HG03342 (cell line): Measurements from ENCODE around the gene GPBP1L1.

Experiments used
- ATAC-seq: cut with Tn5 transposase; IDR thresholded peaks from one replicate; pipeline ENCODE4 v1.9.1; 2021; ENCODE audit warnings: mild to moderate bottlenecking, moderate library complexity; ENCODE audit not compliant: unreplicated experiment

The GPBP1L1 gene

GRCh38 chr1:45643978-45644377 lies 42.4 kb downstream of the GPBP1L1 start:
- no peak for ATAC-seq

- ATAC-seq: no peak
Measured at GRCh38 chr1:45643321-45643720, 43.0 kb downstream of the GPBP1L1 start.

DNA sequence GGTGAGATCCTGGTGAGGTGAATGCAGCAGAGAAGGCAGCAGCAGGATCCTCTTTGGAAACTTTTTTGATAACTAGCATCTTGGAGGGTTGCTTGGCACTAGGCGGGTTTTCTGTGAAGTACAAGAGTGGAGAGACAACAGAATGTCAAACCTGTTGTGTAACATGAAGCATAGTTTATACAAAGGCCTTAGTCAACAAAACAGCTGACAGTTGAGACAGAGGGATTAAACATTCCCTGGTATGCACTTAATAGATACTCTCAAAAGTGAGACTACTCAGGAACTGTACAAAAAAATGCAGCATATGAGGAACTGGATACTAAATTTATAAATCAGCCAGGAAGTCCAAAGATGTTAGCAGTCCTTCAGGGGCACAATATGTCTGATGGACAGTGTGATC lies 46.0 kb downstream of the GPBP1L1 start:
- ATAC-seq: no peak

DNA sequence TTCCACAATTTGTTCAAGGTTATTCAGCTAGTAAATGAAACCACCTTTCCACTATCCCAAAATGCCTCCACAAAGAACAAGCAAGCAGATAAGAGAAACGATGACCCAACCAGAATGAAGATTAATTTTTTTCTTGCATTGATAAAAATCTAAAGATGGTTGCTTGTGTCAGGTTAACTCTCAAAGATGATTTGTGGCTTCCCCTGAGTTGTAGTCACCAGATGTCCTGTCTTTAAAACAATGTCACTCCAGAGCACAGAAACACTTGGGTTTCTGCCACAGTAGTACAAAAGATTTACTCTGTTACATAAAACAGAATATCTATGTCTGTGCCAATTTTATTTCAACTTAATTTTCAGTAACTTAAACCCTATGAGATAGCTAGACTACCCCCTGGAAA lies 51.1 kb downstream of the GPBP1L1 start:
- no peak for ATAC-seq

DNA sequence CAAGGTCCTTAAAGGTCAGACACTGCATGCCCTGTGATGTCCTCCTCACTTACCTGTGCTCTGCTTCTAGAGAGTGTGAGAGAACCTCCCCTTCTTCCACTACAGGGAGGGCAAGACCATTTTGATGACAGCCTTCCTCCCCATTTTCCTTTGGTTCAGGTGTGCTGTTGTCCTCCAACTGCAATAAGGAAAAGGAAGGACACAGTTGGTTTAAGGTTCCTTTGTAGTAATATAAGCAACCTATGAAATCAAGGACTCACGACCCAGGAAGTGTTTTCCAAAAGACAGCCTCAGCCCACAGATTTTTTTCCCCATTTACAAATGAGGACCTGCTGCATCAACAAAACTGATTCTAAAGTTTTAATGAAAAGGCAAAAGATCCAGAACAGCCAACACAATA lies 55.9 kb downstream of the GPBP1L1 start:
- ATAC-seq: no peak

DNA sequence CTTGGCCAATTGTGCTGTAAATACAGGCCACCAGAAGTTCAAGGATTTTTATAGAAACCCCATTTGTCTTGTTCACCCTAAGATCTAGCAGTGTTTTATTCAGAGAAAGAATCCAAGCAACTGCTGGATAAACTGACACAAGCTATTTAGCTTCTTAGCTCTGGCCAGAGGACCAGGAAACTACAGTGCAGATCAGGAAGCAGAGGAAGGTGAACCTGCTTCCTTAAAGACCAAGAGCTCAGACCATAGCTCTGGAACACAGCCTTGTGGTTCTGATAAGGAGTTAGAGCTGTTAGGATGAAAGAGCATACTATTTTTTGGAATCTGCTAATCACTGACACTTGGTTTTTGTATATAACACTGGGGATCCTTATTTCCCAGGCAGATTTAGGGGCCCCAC lies 57.3 kb downstream of the GPBP1L1 start:
- no peak for ATAC-seq

DNA sequence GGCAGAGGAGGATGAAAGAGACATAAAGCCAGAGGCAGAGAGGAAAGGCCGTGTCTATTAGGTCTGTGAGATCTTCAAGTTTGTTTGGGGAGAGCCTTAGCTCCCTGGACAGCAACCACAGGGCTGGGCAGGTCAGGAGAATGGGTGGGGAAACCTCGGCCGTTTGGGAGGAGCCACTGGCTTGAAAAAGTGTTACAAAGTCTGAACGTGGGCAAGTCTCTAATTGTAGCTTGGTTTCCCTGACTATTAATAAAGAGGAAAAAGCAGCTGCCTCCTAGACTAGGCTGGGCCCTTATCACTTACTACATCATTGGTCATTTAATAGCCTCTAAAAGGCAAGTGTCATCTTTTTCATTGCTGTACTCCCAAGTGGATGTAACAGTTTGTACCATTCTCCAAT lies 62.4 kb downstream of the GPBP1L1 start, which contains the start of gene CCDC17:
Gene CCDC17 (minus strand): TSS at position 83 of the 400 bp plus-strand sequence. CDS start 145 bp downstream, outside the sequence.
- ATAC-seq: no peak

DNA sequence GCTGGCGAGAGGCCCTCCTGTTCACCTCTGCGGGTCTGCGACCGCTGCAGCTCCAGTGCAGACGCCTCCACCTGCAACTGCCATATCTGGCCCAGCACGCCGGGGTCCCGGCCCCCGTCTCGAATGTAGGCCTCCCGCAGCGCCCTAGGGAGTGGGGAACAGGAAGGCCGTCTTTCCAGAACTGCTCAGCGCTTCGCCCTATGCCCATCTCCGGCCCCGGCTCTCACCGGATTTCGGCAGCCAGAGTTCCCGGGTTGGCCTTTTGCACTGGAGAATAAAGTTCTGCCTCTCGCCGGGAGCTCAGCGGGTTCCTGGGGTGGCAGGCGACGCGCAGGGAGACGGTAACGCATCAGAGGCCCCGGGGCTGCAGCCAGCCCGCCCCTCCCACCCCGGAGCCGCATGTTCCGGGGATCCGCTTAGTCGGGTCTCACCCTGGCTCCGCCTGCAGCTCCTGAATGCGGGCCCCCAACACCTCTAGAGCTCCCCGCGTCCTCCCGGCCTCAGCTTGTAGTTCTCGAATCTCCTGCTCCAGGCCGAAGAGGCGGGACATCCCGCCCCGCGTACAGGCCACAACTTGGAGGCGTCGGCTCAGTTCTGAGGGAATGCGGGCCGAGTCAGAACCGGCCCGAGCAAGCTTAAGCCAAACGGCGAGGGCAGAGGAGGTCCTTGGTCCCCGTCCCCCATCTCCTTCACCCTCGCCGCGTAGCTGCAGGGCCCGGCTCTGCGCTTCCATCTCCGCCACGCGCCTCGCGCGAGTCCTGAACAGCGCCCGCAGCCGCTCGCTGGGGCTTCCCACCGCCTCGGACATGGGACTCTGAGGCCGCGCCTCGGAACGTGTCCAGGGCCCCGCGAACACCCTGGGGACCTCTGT lies 63.6 kb downstream of the GPBP1L1 start:
- ATAC-seq: no peak

GRCh38 chr1:45621895-45622523 lies 64.3 kb downstream of the GPBP1L1 start:
- ATAC-seq: no peak

DNA sequence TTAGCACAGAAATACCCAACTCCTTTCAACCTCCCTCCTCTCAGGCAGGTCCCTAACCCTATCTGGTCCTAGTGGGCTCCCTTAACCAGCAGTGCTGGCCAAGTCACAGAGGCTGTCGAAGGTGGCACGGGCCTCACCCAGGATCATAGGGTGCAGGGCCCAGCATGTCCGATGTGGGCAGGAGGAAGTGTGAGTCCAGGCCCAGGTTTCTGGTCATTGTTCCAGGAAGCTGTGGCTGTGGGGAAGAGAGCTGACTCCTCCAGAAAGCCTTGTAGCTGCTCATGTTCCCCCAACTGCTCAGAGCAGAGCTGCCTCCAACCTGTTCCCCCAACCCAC lies 64.9 kb downstream of the GPBP1L1 start:
- no peak for ATAC-seq

- ATAC-seq: no peak
Measured at GRCh38 chr1:45620588-45621500, 65.5 kb downstream of the GPBP1L1 start.

DNA sequence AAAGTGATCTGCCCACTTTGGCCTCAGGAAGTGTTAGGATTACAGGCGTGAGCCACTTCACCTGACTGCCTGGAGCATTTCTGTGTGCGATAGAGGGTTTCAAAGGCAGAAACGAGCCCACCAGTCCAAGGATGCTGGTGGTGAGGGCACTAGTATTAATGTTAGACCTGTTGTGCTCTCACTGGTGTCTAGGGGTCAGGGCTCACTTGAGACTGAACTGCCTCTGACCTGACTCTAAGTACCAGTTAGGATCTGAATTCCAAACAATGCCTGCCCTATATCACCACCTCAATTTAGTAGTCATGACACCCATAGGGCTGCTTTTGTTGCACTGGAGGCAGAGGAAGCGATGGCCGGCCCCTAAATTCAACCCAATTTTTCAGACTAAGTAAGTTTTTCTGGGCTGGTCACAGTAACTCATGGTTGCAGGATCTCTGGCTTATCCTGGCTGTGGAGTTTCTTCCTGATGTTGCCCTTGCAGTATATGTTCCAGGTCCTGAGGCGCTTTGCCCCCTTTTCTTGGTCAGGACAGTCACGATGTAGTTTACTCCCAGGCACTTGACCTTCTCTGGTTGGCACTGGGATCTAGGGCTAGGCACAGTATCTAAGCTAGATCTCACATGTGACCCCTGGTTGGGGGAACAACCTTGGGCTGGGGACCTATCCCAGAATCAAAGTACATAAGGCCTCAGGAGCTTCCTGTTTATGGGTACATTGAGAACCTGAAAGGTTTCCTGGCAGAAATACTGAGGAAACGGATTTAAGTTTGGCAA lies 67.0 kb downstream of the GPBP1L1 start:
- no peak for ATAC-seq

- ATAC-seq: no peak
Measured at GRCh38 chr1:45617618-45618017, 68.7 kb downstream of the GPBP1L1 start.

GRCh38 chr1:45615885-45616284 lies 70.4 kb downstream of the GPBP1L1 start:
- ATAC-seq: no peak

- ATAC-seq: no peak
Measured at GRCh38 chr1:45612941-45613579, 73.3 kb downstream of the GPBP1L1 start.

GRCh38 chr1:45610589-45611226 lies 75.6 kb downstream of the GPBP1L1 start:
- no peak for ATAC-seq

GRCh38 chr1:45608175-45609156 lies 77.9 kb downstream of the GPBP1L1 start:
- ATAC-seq: no peak

DNA sequence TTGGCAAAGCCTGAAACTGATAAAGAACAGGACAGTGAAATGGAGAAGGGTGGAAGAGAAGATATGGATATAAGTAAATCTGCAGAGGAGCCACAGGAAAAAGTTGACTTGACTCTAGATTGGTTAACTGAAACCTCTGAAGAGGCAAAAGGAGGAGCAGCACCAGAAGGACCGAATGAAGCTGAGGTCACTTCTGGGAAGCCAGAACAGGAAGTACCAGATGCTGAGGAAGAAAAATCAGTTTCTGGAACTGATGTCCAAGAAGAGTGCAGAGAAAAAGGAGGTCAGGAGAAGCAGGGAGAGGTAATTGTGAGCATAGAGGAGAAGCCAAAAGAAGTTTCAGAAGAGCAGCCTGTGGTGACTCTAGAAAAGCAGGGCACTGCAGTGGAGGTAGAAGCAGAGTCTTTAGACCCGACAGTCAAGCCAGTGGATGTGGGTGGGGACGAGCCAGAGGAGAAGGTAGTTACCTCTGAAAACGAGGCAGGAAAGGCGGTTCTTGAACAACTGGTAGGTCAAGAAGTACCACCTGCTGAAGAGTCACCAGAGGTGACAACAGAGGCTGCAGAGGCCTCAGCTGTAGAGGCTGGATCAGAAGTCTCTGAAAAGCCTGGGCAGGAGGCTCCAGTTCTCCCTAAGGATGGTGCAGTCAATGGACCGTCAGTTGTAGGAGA lies 78.8 kb downstream of the GPBP1L1 start:
- no peak for ATAC-seq
